HG03135 (cell line): Measurements from ENCODE around the gene EIF2S2.

Experiments used
- ATAC-seq: cut with Tn5 transposase; IDR thresholded peaks from one replicate; pipeline ENCODE4 v1.9.1; 2021; ENCODE audit warnings: mild to moderate bottlenecking, moderate library complexity; ENCODE audit not compliant: unreplicated experiment

The EIF2S2 gene

GRCh38 chr20:34090645-34091044 is 21.4 kb downstream of the EIF2S2 start:
- no peak for ATAC-seq

- ATAC-seq = no peak
Measured at GRCh38 chr20:34089655-34090345, 22.2 kb downstream of the EIF2S2 start.

- ATAC-seq = no peak
Measured at GRCh38 chr20:34089175-34089479, 22.9 kb downstream of the EIF2S2 start.

- ATAC-seq = no peak
Measured at GRCh38 chr20:34088305-34089174, 23.5 kb downstream of the EIF2S2 start.

- no peak for ATAC-seq
Measured at GRCh38 chr20:34085544-34086040, 26.5 kb downstream of the EIF2S2 start.

- no peak for ATAC-seq
Measured at GRCh38 chr20:34084227-34084923, 27.7 kb downstream of the EIF2S2 start.

- no peak for ATAC-seq
Measured at GRCh38 chr20:34083781-34084180, 28.3 kb downstream of the EIF2S2 start.

GRCh38 chr20:34083137-34083536 is 28.9 kb downstream of the EIF2S2 start:
- ATAC-seq = no peak

GRCh38 chr20:34082232-34082887 is 29.7 kb downstream of the EIF2S2 start:
- no peak for ATAC-seq

- no peak for ATAC-seq
Measured at GRCh38 chr20:34079818-34080217, 32.2 kb downstream of the EIF2S2 start.

- no peak for ATAC-seq
Measured at GRCh38 chr20:34078540-34078939, 33.5 kb downstream of the EIF2S2 start.

GRCh38 chr20:34076952-34077351 is 35.1 kb downstream of the EIF2S2 start:
- no peak for ATAC-seq

GRCh38 chr20:34075647-34076046 is 36.4 kb downstream of the EIF2S2 start:
- no peak for ATAC-seq

- no peak for ATAC-seq
Measured at GRCh38 chr20:34074101-34074760, 37.8 kb downstream of the EIF2S2 start.

- no peak for ATAC-seq
Measured at GRCh38 chr20:34072778-34073177, 39.3 kb downstream of the EIF2S2 start.

- ATAC-seq = no peak
Measured at GRCh38 chr20:34072076-34072475, 40.0 kb downstream of the EIF2S2 start.

GRCh38 chr20:34070859-34071258 is 41.2 kb downstream of the EIF2S2 start:
- no peak for ATAC-seq

GRCh38 chr20:34070079-34070439 is 42.0 kb downstream of the EIF2S2 start:
- no peak for ATAC-seq

GRCh38 chr20:34069341-34070078 is 42.5 kb downstream of the EIF2S2 start:
- no peak for ATAC-seq

- no peak for ATAC-seq
Measured at GRCh38 chr20:34068001-34068400, 44.0 kb downstream of the EIF2S2 start.
